LNCAP (cell line): ENCODE results near the gene ITPRID2.
A peak's percentile ranks its signal among the peaks of the same experiment; 100 is the strongest.

Experiments
- CTCF ChIP-seq: fragments of 450-650 bp; IDR thresholded peaks from 2 replicates; pipeline ENCODE4 v1.5.1; 2017; ENCODE audit warnings: mild to moderate bottlenecking

The ITPRID2 gene

DNA sequence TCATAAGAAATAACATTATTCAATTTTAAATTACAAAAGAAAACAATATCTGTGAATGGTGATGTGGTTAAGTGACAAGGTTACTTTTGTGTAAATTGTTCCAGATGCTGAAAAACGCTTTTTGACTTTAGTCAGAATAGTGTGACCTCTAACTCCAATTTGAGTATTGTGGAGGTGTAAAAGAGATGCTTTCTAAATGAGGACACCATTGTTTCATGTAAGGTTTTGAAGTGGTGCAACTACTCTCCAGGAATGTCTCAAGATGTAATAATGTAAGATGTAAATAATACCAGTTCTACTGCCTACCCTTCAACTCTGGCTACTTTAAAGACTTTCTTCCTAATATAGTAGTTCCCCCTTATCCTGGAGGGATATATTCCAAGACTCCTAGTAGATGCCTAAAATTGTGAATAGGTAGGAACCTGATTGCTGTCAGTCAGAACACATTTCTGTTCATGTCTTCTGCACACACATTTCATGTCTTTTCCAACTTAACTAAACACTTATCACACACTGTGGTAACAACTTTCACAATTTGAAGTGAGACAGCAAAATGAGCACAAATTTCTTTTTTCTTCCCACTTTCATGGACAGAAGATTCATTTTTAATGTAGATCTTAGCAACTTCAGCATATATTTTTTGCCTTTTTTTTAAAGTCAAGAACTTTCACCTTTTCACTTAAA, 55.1 kb downstream of the ITPRID2 start:
- TF ChIP-seq CTCF, result no peak

GRCh38 chr2:181947273-181947672, 55.7 kb downstream of the ITPRID2 start:
- TF ChIP-seq CTCF, result no peak

- TF ChIP-seq CTCF, result no peak
Measured at GRCh38 chr2:181948227-181948626, 56.7 kb downstream of the ITPRID2 start.

- TF ChIP-seq CTCF, result no peak
Measured at GRCh38 chr2:181949047-181949446, 57.5 kb downstream of the ITPRID2 start.

- no peak for TF ChIP-seq CTCF
Measured at GRCh38 chr2:181952404-181953226, 61.1 kb downstream of the ITPRID2 start.

DNA sequence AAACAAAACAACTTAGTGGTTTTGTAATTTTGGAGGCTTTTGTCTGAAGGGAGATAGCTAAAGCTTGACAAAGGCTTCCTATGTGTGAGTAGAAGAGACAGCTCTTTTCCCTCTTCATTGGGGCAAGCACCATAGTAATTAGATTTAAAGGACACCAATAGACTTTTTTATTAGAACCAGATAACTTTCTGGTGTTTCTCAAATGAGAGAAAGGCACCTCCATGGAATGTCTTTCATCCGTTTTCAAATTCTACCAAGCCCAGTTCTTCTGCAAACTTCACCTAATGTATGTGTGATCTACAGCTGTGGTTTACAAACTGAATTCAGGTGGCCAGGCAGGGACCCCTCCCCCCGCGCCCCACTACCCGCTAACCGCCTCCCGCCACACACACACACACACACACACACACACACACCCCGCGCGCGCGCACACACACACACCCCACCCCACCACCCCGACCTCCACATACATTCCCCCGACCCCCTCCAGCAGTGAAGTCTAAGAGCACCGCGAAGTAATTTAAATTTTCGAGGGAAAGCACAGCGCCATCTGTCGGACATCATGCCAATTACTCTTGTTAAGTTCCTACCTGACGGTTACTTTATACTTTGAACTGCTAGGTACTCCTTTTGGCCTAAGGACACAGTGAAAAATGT, 62.5 kb downstream of the ITPRID2 start:
- peak; percentile 46; the same call in 1 of the 2 replicates for TF ChIP-seq CTCF

GRCh38 chr2:181954538-181954883, 63.0 kb downstream of the ITPRID2 start:
- TF ChIP-seq CTCF, result no peak
